ENCODE results near the gene TXNDC5.

- TF ChIP-seq CTCF (IDR thresholded peaks at IDR 0.05 in 2 of 3, conservative IDR thresholded peaks at IDR 0.05 in 1 of 3; ENCODE audit: insufficient read depth in 2 of 3, low read depth in 1 of 3, low read length in 3 of 3) (peak in 1 of 3 experiments; percentile 9; a peak in 1 of 6 replicates), SRF (CRISPR knock-in tag; IDR thresholded peaks at IDR 0.05) (no peak), RFX1 (IDR thresholded peaks at IDR 0.05) (no peak), TCF7 (IDR thresholded peaks at IDR 0.05; ENCODE audit: borderline replicate concordance) (no peak), ARID4B (CRISPR knock-in tag; IDR thresholded peaks at IDR 0.05) (no peak), REST (IDR thresholded peaks at IDR 0.05; ENCODE audit: borderline replicate concordance) (no peak), REST (CRISPR knock-in tag; IDR thresholded peaks at IDR 0.05; ENCODE audit: low read depth) (no peak), ERF (CRISPR knock-in tag; IDR thresholded peaks at IDR 0.05) (no peak), RAD21 (CRISPR knock-in tag; conservative IDR thresholded peaks at IDR 0.05 in 1 of 2, IDR thresholded peaks at IDR 0.05 in 1 of 2) (peak in 1 of 2 experiments; percentile 38; a peak in 1 of 4 replicates), SIN3A (IDR thresholded peaks at IDR 0.05; ENCODE audit: borderline replicate concordance in 2 of 2, control insufficient read depth in 1 of 2, low read depth in 2 of 2, low read length in 2 of 2) (no peak), SREBF2 (CRISPR knock-in tag; IDR thresholded peaks at IDR 0.05) (no peak), MNT (conservative IDR thresholded peaks at IDR 0.05) (no peak), RFX5 (IDR thresholded peaks at IDR 0.05; ENCODE audit: low read depth, low read length) (no peak)
These were observed 44.8 kb downstream of the TXNDC5 start for GRCh38 chr6:7865781-7866180.
